ENCODE data around the gene GPATCH1.
"Not testable (repeated sequence)": the region's sequence is repeated elsewhere in the genome, so short reads cannot be mapped to it uniquely, and the experiment has no call there.

Gene GPATCH1

GRCh38 chr19:33157906-33158305 lies 76.9 kb downstream of the GPATCH1 start:
- no peak for DNase-seq (ENCODE audit: low read depth in 2 of 2)

GRCh38 chr19:33158365-33158764 lies 77.4 kb downstream of the GPATCH1 start:
- DNase-seq (ENCODE audit: low read depth in 2 of 2) = no peak

GRCh38 chr19:33159149-33159548 lies 78.2 kb downstream of the GPATCH1 start:
- no peak for DNase-seq (ENCODE audit: low read depth in 2 of 2)

- DNase-seq (ENCODE audit: low read depth in 2 of 2) = no peak
Observed at GRCh38 chr19:33159893-33160292, 78.9 kb downstream of the GPATCH1 start.

- DNase-seq (ENCODE audit: low read depth in 2 of 2) = no peak
Observed at GRCh38 chr19:33161201-33161600, 80.2 kb downstream of the GPATCH1 start.

DNA sequence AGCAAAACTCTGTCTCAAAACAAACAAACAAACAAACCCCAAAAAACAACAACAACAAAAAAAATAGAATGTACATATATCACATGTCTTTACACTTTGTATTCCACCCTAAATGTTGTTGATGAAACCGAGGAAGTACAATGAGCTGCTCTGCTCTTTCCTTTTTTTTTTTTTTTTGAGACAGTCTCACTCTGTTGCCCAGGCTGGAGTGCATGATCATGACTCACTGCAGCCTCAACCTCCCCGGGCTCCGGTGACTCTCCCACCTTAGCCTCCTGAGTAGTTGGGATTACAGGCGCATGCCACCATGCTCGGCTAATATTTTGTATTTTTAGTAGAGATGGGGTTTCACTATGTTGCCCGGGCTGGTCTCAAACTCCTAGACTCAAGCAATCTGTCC lies 82.5 kb downstream of the GPATCH1 start:
- DNase-seq (ENCODE audit: low read depth in 2 of 2) = no peak

DNA sequence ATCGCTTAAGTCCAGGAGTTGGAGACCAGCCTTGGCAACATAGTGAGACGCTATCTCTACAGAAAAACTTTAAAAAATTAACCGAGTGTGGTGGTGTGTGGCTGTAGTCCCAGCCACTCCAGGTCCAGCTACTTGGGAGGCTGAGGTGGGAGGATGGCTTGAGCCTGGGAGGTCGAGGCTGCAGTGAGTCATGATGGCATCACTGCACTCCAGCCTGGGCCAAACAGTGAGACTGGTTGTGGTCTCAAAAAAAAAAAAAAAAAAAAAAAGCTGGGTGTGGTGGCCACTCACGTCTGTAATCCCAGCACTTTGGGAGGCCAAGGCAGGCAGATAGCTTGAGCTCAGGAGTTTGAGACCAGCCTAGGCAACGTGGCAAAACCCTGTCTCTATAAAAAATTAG lies 85.1 kb downstream of the GPATCH1 start:
- DNase-seq (ENCODE audit: low read depth in 2 of 2) = not testable (repeated sequence)

- DNase-seq (ENCODE audit: low read depth in 2 of 2) = no peak
Observed at GRCh38 chr19:33167438-33167837, 86.5 kb downstream of the GPATCH1 start.

DNA sequence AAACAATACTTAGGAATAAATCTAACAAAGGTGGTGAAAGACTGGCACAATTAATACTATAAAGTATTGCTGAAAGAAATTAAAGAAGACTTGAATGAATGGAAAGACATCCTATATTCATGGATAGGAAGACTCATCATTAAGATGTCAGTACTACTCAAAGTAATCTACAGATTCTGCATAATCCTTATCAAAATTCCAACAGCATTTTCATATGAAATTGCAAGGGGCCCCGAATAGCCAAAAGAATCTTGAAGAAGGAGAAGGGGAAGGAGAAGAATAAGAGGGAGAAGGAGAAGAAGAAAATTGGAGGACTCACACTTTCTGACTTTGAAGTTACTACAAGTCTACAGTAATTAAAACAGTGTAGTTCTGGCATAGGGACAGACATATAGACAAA lies 87.5 kb downstream of the GPATCH1 start:
- DNase-seq (ENCODE audit: low read depth in 2 of 2) = no peak

- no peak for DNase-seq (ENCODE audit: low read depth in 2 of 2)
Observed at GRCh38 chr19:33171222-33171795, 90.3 kb downstream of the GPATCH1 start.

DNA sequence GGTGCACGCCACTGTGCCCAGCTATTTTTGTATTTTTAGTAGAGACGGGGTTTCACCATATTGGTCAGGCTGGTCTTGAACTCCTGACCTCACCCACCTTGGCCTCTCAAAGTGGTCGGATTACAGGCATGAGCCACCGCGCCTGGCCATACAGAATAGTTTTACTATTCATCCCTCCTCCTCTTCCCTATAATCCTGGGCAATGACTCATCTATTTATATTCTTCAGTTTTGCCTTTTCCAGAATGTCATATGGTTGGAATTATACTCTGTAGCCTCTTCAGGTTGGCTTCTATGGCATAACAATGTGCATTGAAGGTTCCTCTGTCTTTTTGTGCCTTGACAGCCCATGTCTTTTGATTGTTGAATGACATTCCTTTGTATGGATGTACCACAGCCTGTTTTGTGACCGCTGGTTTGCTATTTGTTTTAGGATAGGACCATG lies 91.0 kb downstream of the GPATCH1 start:
- DNase-seq (ENCODE audit: low read depth in 2 of 2) = no peak

DNA sequence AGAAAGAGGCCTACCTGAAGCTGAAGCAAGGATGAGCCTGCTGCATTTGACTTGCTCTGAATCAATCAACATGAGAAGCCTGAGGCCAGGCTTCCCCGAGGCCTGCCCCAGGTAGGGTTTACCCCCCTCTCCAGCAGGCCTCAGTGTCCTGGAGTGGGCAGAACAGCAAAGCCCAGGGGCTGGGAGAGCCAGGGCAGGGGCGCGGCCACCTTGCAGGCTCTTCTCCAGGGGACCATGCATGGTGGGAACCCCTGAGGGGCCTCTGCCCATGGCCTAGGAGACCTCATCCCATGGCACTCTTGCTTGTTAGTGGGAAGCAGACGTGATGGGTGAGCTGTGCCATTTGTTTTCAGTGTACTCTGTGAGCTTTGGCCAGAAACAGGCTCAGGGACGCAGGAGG lies 93.2 kb downstream of the GPATCH1 start:
- DNase-seq (ENCODE audit: low read depth in 2 of 2) = no peak

DNA sequence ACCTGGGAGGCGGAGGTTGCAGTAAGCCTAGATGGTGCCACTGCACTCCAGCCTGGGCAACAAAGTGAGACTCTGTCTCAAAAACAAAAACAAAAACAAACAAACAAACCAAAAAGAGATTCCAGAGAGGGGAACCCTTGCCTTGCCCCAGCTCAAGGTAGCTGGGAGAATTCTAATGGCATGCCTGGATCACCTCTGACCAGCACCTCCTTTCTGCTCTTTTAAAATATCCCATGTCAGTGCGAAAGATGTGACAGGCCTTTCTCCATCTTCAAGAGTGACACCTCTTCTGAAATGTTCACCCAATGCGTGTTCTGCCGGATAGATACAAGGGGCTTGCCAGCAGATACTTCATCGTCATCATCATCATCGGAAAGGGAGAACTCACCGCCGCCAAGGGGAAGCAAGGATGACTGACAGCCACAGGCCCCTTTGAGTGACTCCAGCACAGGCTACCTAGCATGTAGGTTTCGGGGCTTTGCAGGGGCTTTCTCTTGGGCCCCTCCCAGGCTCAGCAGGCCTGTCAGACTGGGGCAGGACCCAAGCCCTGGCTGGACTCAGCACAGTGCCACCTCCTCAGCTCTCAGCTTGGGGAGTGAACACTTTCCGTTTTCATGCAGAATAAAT lies 94.3 kb downstream of the GPATCH1 start:
- DNase-seq (ENCODE audit: low read depth in 2 of 2) = no peak

- no peak for DNase-seq (ENCODE audit: low read depth in 2 of 2)
Observed at GRCh38 chr19:33175886-33176669, 95.1 kb downstream of the GPATCH1 start.

- peak; percentile 99 for DNase-seq (ENCODE audit: low read depth in 2 of 2)
Observed at GRCh38 chr19:33176670-33177416, 95.9 kb downstream of the GPATCH1 start.

DNA sequence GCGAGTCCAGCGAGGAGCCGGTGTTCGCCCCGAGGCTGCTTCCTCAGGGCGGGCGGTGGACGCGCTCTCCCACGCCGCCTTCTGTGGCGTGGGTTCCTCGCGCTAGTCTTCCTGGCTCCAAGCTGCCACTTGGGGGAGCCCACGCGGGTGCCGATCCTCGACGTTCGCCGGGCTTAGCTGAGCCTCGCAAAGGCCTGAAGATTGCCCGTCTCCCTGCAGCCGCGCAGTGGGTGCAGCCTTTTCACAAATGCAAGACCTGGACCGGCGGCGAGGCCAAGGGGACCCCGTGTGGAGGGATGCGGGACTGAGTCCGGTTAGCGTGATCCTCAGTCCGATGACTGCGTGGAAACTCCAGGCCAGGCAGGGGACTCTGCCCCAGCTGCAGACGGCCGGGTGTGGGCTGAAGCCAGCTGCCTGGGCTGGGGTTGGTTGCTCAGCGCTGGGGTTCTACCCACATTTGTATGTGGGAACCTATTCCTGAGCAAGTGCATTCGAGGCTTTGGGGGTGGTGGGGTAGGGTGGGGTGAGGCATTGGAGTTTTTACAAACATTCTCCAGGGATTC lies 96.5 kb downstream of the GPATCH1 start:
- DNase-seq (ENCODE audit: low read depth in 2 of 2) = no peak

All from stimulated activated CD8-positive, alpha-beta memory T cell treated with anti-CD3 and anti-CD28 coated beads, Interleukin-15, amount 100 ng/mL, for 48 hours (primary cell).